ENCODE data around the gene PCLAF.

GRCh38 chr15:64324165-64324877 lies 56.9 kb downstream of the PCLAF start:
- TF ChIP-seq POLR2A (IDR thresholded peaks at IDR 0.05), result no peak
- TF ChIP-seq CTCF (IDR thresholded peaks at IDR 0.05), result no peak

Data from prostate gland (tissue), 2 donors.